ENCODE data around the gene SHPK.
A peak's percentile ranks its signal among the peaks of the same experiment; 100 is the strongest.

The SHPK gene

GRCh38 chr17:3641717-3642486 lies 5.9 kb upstream of the SHPK start:
- Mint-ChIP-seq H3K27ac (no peak overlapping the region), H3K9me3 (no peaks in the 10 kb centered on the region), H3K4me3 (no peak overlapping the region), H3K27me3 (ENCODE audit: low read depth, poor library complexity) (no peaks in the 10 kb centered on the region), H3K4me1 (peaks cover 50% of the 10 kb centered on the region), H3K36me3 (ENCODE audit: low read depth) (peaks cover 9% of the 10 kb centered on the region)
- TF ChIP-seq CTCF (IDR thresholded peaks at IDR 0.05): no peak
- no peak for DNase-seq

GRCh38 chr17:3641014-3641413 lies 5.0 kb upstream of the SHPK start:
- Mint-ChIP-seq H3K27me3 (ENCODE audit: low read depth, poor library complexity) (no peaks in the 10 kb centered on the region), H3K27ac (no peak overlapping the region), H3K36me3 (ENCODE audit: low read depth) (peaks cover 9% of the 10 kb centered on the region), H3K9me3 (no peaks in the 10 kb centered on the region), H3K4me3 (no peak overlapping the region), H3K4me1 (peaks cover 47% of the 10 kb centered on the region)
- no peak for TF ChIP-seq CTCF (IDR thresholded peaks at IDR 0.05)
- DNase-seq: no peak

GRCh38 chr17:3639981-3640596 lies 4.0 kb upstream of the SHPK start:
- Mint-ChIP-seq H3K27ac (peak overlapping the region; percentile 79), H3K4me3 (peak overlapping the region; percentile 12), H3K4me1 (peaks cover 46% of the 10 kb centered on the region), H3K36me3 (ENCODE audit: low read depth) (peaks cover 9% of the 10 kb centered on the region), H3K9me3 (no peaks in the 10 kb centered on the region), H3K27me3 (ENCODE audit: low read depth, poor library complexity) (no peaks in the 10 kb centered on the region)
- TF ChIP-seq CTCF (IDR thresholded peaks at IDR 0.05): no peak
- no peak for DNase-seq

GRCh38 chr17:3636908-3637373 lies 891 bp upstream of the SHPK start:
- no peak for TF ChIP-seq CTCF (IDR thresholded peaks at IDR 0.05)
- H3K9me3 Mint-ChIP-seq: no peaks in the 10 kb centered on the region
- peak overlapping the region; percentile 97 for H3K4me3 Mint-ChIP-seq
- H3K27me3 Mint-ChIP-seq (ENCODE audit: low read depth, poor library complexity): peaks cover 4% of the 10 kb centered on the region
- H3K27ac Mint-ChIP-seq: peak overlapping the region; percentile 85
- DNase-seq: no peak
- peaks cover 15% of the 10 kb centered on the region for H3K36me3 Mint-ChIP-seq (ENCODE audit: low read depth)
- H3K4me1 Mint-ChIP-seq: peaks cover 54% of the 10 kb centered on the region

- peak overlapping the region; percentile 97 for H3K4me3 Mint-ChIP-seq
- H3K36me3 Mint-ChIP-seq (ENCODE audit: low read depth): peaks cover 12% of the 10 kb centered on the region
- H3K27me3 Mint-ChIP-seq (ENCODE audit: low read depth, poor library complexity): peaks cover 4% of the 10 kb centered on the region
- no peak for DNase-seq
- no peaks in the 10 kb centered on the region for H3K9me3 Mint-ChIP-seq
- no peak overlapping the region for H3K27ac Mint-ChIP-seq
- no peak for TF ChIP-seq CTCF (IDR thresholded peaks at IDR 0.05)
- H3K4me1 Mint-ChIP-seq: peaks cover 44% of the 10 kb centered on the region
Measured at GRCh38 chr17:3635474-3636153, 436 bp downstream of the SHPK start.

Measured in nephron progenitor cell (in vitro differentiated cells).